Ramos (cell line): ENCODE results near the gene LAPTM5.

Experiments used
- in situ Hi-C: fragments of 300-500 bp; cut with MboI; formaldehyde crosslinking; loops from one replicate; pipeline ENCODE4 v1.14.3; 2022; ENCODE audit warnings: low sequenced_read_pairs; ENCODE audit not compliant: unreplicated experiment

Gene LAPTM5

GRCh38 chr1:30787856-30788495 lies 30.4 kb upstream of the LAPTM5 start:
- in situ Hi-C loops, result no loop called here

GRCh38 chr1:30787266-30787665 lies 29.7 kb upstream of the LAPTM5 start:
- in situ Hi-C loops, result no loop called here

GRCh38 chr1:30786264-30786991 lies 28.9 kb upstream of the LAPTM5 start:
- in situ Hi-C loops, result no loop called here

- in situ Hi-C loops, result no loop called here
These were observed 28.1 kb upstream of the LAPTM5 start for GRCh38 chr1:30785714-30786113.

GRCh38 chr1:30785181-30785580 lies 27.6 kb upstream of the LAPTM5 start:
- in situ Hi-C loops, result no loop called here

- in situ Hi-C loops, result no loop called here
These were observed 25.8 kb upstream of the LAPTM5 start for GRCh38 chr1:30783256-30783915.

GRCh38 chr1:30782361-30783255 lies 25.0 kb upstream of the LAPTM5 start:
- in situ Hi-C loops, result no loop called here

- in situ Hi-C loops, result no loop called here
These were observed 24.3 kb upstream of the LAPTM5 start for GRCh38 chr1:30781906-30782305.

GRCh38 chr1:30780409-30780808 lies 22.8 kb upstream of the LAPTM5 start:
- in situ Hi-C loops, result no loop called here

- in situ Hi-C loops, result no loop called here
These were observed 21.9 kb upstream of the LAPTM5 start for GRCh38 chr1:30779294-30780071.

- in situ Hi-C loops, result no loop called here
These were observed 21.4 kb upstream of the LAPTM5 start for GRCh38 chr1:30778979-30779293.

GRCh38 chr1:30778154-30778978 lies 20.8 kb upstream of the LAPTM5 start:
- in situ Hi-C loops, result no loop called here

- in situ Hi-C loops, result no loop called here
These were observed 20.3 kb upstream of the LAPTM5 start for GRCh38 chr1:30777904-30778153.

GRCh38 chr1:30777060-30777903 lies 19.7 kb upstream of the LAPTM5 start:
- in situ Hi-C loops, result no loop called here

GRCh38 chr1:30776097-30777059 lies 18.8 kb upstream of the LAPTM5 start:
- in situ Hi-C loops, result no loop called here

- in situ Hi-C loops, result no loop called here
These were observed 17.9 kb upstream of the LAPTM5 start for GRCh38 chr1:30775433-30775975.
